Ovary (tissue), 9 donors: ENCODE data around the gene HOXB3. TPM values are rescaled to one million over a fixed set of nuclear protein-coding genes. Genes with fewer than 3 reads are reported as not detected.

ENCODE experiments used
- DNase-seq, 5 donors: peaks; one replicate each; pipeline ENCODE4 v3.0.0-alpha.2; 2019 to 2020
- H3K27ac ChIP-seq, 2 donors: fragments of 200-600 bp; one replicate each; pipeline versions ENCODE4 v1.5.1 to v1.8.0; 2019 to 2022
- H3K27me3 ChIP-seq: fragments of 200-600 bp; one replicate; pipeline ENCODE4 v1.8.0; 2022
- H3K36me3 ChIP-seq: fragments of 200-600 bp; sonication (generic); one replicate; pipeline ENCODE4 v1.5.1; 2019
- H3K4me1 ChIP-seq: one replicate; pipeline ENCODE4 v1.8.1; 2013; ENCODE audit warnings: mild to moderate bottlenecking, moderate library complexity; ENCODE audit not compliant: insufficient read depth
- H3K4me3 ChIP-seq: fragments of 200-600 bp; sonication (generic); one replicate; pipeline ENCODE4 v1.5.1; 2017
- H3K9me3 ChIP-seq, 2 donors: fragments of 200-600 bp in 1 of 2; sonication (generic) in 1 of 2; one replicate each; pipeline versions ENCODE4 v1.5.1 to v1.8.1; 2013 to 2019; ENCODE audit warnings: mild to moderate bottlenecking in 1 of 2, moderate library complexity in 1 of 2
- CTCF ChIP-seq, 3 donors: fragments of 450-650 bp in 2 of 3; fragments of 200-600 bp in 1 of 3; IDR thresholded peaks; one replicate each; pipeline versions ENCODE4 v1.5.1 to v1.8.0; 2016 to 2022; ENCODE audit warnings: antibody characterized with exemption in 3 of 3, mild to moderate bottlenecking in 1 of 3
- EP300 ChIP-seq: sonication (generic); formaldehyde crosslinking; IDR thresholded peaks from one replicate; pipeline ENCODE4 v1.6.1; 2017; ENCODE audit warnings: antibody characterized with exemption
- POLR2A ChIP-seq: fragments of 450-650 bp; IDR thresholded peaks from one replicate; pipeline ENCODE4 v1.6.1; 2017; ENCODE audit warnings: antibody characterized with exemption, mild to moderate bottlenecking, moderate library complexity
- WGBS, 3 donors: extraction: QIAGEN DNeasy Blood & Tissue Kit in 1 of 3; methylation state at CpG; one replicate each; pipeline versions ENCODE4 v1.1.5 to v1.1.7; 2013 to 2017; 5-methylcytosine and 5-hydroxymethylcytosine counted together
- intact Hi-C, 4 donors: fragments of 100-400 bp; cut with DNase I; formaldehyde crosslinking; loops; one replicate each; pipeline versions ENCODE4 v1.11.0 to v1.15.1; 2022 to 2023
- polyA plus RNA-seq, 2 donors: library from polyadenylated mRNA; stranded (reverse); fragments of 200-250 nt in 1 of 2; fragments of 350-450 nt in 1 of 2; fragmentation: Illumina TruSeq in 1 of 2; extraction: RNeasy Lipid Tissue Mini Kit (QIAGEN cat#74804) in 1 of 2; gene quantifications; one replicate each; pipeline ENCODE4 v1.2.3, GENCODE V29; 2013 to 2014
- total RNA-seq, 7 donors: library from RNA; depleted of rRNA in 2 of 7; stranded (reverse); fragments of >200 nt in 2 of 7; fragmentation: NEBNext Ultra II Directional in 3 of 7; extraction: Animal tissue kit (Norgen Biotek cat#: 25700) in 3 of 7; gene quantifications; one replicate each; pipeline versions ENCODE4 v1.1.0 to v1.2.4, GENCODE V29; 2016 to 2023
- donor health status: DM: no; HTN: no; CAD: no; lungs with moderate emphysema.
- donor health status: DM: no; HTN: no; CAD: no.
- donor health status: Bipolar disorder and iron deficiency.
- donor health status: DM: yes; HTN: yes; CAD: no.
- donor health status: DM: no; HTN: no; CAD: no.
- donor health status: DM: yes; HTN: yes; CAD: no.

The HOXB3 gene
- total and polyA plus RNA-seq, 9 donors = 0.43 to 10.7 (median 2.7) TPM

- 61 to 67% (median 66%) methylated on average over 5 of the region's 5 CpGs for WGBS, 3 donors
- intact Hi-C loops = no loop called here
These were observed 83.8 kb downstream of the HOXB3 start for GRCh38 chr17:48506246-48506645.

GRCh38 chr17:48505788-48506187 is 84.3 kb downstream of the HOXB3 start:
- Histone ChIP-seq H3K9me3 (no peaks in the 10 kb centered on the region), H3K27ac (no peak overlapping the region), H3K4me1 (no peaks in the 10 kb centered on the region), H3K4me3 (no peak overlapping the region), H3K27me3 (no peaks in the 10 kb centered on the region), H3K36me3 (no peaks in the 10 kb centered on the region)
- intact Hi-C loops = no loop called here
- no peak for TF ChIP-seq EP300
- no peak for TF ChIP-seq CTCF (IDR thresholded peaks at IDR 0.05)
- TF ChIP-seq POLR2A = no peak
- no peak for DNase-seq
- WGBS, 3 donors = 25 to 52% (median 30%) methylated on average over 1 of the region's 1 CpG

More at GRCh38 chr17:48506246-48506645, 83.8 kb downstream of the HOXB3 start:
- TF ChIP-seq EP300 (no peak), POLR2A (no peak)
- Histone ChIP-seq H3K4me3 (no peak overlapping the region), H3K9me3 (no peaks in the 10 kb centered on the region), H3K27ac (no peak overlapping the region), H3K4me1 (no peaks in the 10 kb centered on the region), H3K27me3 (no peaks in the 10 kb centered on the region), H3K36me3 (no peaks in the 10 kb centered on the region)
- DNase-seq = no peak

GRCh38 chr17:48504953-48505352 is 85.1 kb downstream of the HOXB3 start:
- Histone ChIP-seq H3K27ac (no peak overlapping the region), H3K36me3 (no peaks in the 10 kb centered on the region), H3K9me3 (no peaks in the 10 kb centered on the region), H3K4me1 (no peaks in the 10 kb centered on the region), H3K27me3 (no peaks in the 10 kb centered on the region), H3K4me3 (no peak overlapping the region)
- DNase-seq = no peak
- TF ChIP-seq CTCF (IDR thresholded peaks at IDR 0.05) (no peak), EP300 (no peak), POLR2A (no peak)
- intact Hi-C loops = no loop called here
- WGBS, 3 donors = 92 to 93% (median 92%) methylated on average over 2 of the region's 2 CpGs

GRCh38 chr17:48503747-48504146 is 86.3 kb downstream of the HOXB3 start:
- H3K27me3 ChIP-seq = no peaks in the 10 kb centered on the region
- no peaks in the 10 kb centered on the region for H3K9me3 ChIP-seq
- intact Hi-C loops = no loop called here
- H3K4me1 ChIP-seq = no peaks in the 10 kb centered on the region
- no peak overlapping the region for H3K27ac ChIP-seq
- WGBS, 3 donors = 37 to 65% (median 41%) methylated on average over 5 of the region's 5 CpGs
- H3K4me3 ChIP-seq = no peak overlapping the region
- TF ChIP-seq POLR2A = no peak
- TF ChIP-seq CTCF (IDR thresholded peaks at IDR 0.05) = no peak
- no peak for TF ChIP-seq EP300
- DNase-seq = no peak
- H3K36me3 ChIP-seq = no peaks in the 10 kb centered on the region

- WGBS, 3 donors = 71 to 77% (median 72%) methylated on average over 4 of the region's 4 CpGs
- H3K36me3 ChIP-seq = no peaks in the 10 kb centered on the region
- no peak overlapping the region for H3K27ac ChIP-seq
- no peak overlapping the region for H3K4me3 ChIP-seq
- H3K9me3 ChIP-seq = no peaks in the 10 kb centered on the region
- intact Hi-C loops = no loop called here
- no peak for DNase-seq
- H3K4me1 ChIP-seq = no peaks in the 10 kb centered on the region
- H3K27me3 ChIP-seq = no peaks in the 10 kb centered on the region
- TF ChIP-seq POLR2A (no peak), CTCF (IDR thresholded peaks at IDR 0.05) (no peak), EP300 (no peak)
These were observed 87.1 kb downstream of the HOXB3 start for GRCh38 chr17:48502901-48503300.
